ENCODE results near the gene PCARE. TPM values are rescaled to one million over a fixed set of nuclear protein-coding genes. Genes with fewer than 3 reads are reported as not detected.

The PCARE gene
- total and polyA plus RNA-seq, 2 experiments from 2014 or later: not detected

GRCh38 chr2:29052807-29053206, 21.5 kb downstream of the PCARE start:
- Histone ChIP-seq H3K4me2 (no peak overlapping the region), H3K79me2 (replicated peaks; ENCODE audit: insufficient read depth) (no peaks in the 10 kb centered on the region), H3F3A (replicated peaks; ENCODE audit: low read depth) (no peaks in the 10 kb centered on the region), H3K4me1 (ENCODE audit: insufficient read depth) (peaks cover 10% of the 10 kb centered on the region), H3K9me2 (ENCODE audit: insufficient read depth) (no peaks in the 10 kb centered on the region), H4K20me1 (replicated peaks; ENCODE audit: insufficient read depth) (no peaks in the 10 kb centered on the region), H3K4me3 (no peak overlapping the region), H3K27ac (ENCODE audit: low read depth) (no peak overlapping the region), H2AFZ (no peak overlapping the region), H3K36me3 (ENCODE audit: insufficient read depth) (no peaks in the 10 kb centered on the region), H3K27me3 (ENCODE audit: insufficient read depth) (no peaks in the 10 kb centered on the region)
- Mint-ChIP-seq H3K27me3 (ENCODE audit: insufficient read depth, low read depth, poor library complexity) (peaks cover 7% of the 10 kb centered on the region), H3K9me3 (no peaks in the 10 kb centered on the region), H3K36me3 (ENCODE audit: low read depth) (no peaks in the 10 kb centered on the region), H3K4me3 (no peak overlapping the region; the same call in 2 of the 3 replicates), H3K27ac (no peak overlapping the region), H3K4me1 (peaks cover 24% of the 10 kb centered on the region)
- DNase-seq (ENCODE audit: low spot score): no peak
- peak; percentile 23 for ATAC-seq
- TF ChIP-seq ZNF462 (CRISPR knock-in tag; IDR thresholded peaks at IDR 0.05) (no peak), ETS1 (IDR thresholded peaks at IDR 0.05) (no peak), CTCF (conservative IDR thresholded peaks at IDR 0.05; ENCODE audit: low read depth in 2 of 2) (no peak), REST (IDR thresholded peaks at IDR 0.05; ENCODE audit: unreplicated experiment) (no peak), ZNF114 (CRISPR knock-in tag; IDR thresholded peaks at IDR 0.05) (no peak), STAT1 (IDR thresholded peaks at IDR 0.05; ENCODE audit: unreplicated experiment) (no peak), JUNB (IDR thresholded peaks at IDR 0.05; ENCODE audit: unreplicated experiment) (no peak), CREB1 (CRISPR knock-in tag; IDR thresholded peaks at IDR 0.05; ENCODE audit: low read depth) (no peak), ZNF331 (CRISPR knock-in tag; IDR thresholded peaks at IDR 0.05; ENCODE audit: low read depth) (no peak), EZH2phosphoT487 (IDR thresholded peaks at IDR 0.05; ENCODE audit: unreplicated experiment) (no peak), EZH2 (IDR thresholded peaks at IDR 0.05; ENCODE audit: low read depth, unreplicated experiment) (no peak)
